Retina (tissue), 1 donor: ENCODE results near the gene CACNA2D3.

Source experiments
- DNase-seq: peaks from one replicate; pipeline ENCODE4 v3.0.0-alpha.2; 2016

Gene CACNA2D3

DNA sequence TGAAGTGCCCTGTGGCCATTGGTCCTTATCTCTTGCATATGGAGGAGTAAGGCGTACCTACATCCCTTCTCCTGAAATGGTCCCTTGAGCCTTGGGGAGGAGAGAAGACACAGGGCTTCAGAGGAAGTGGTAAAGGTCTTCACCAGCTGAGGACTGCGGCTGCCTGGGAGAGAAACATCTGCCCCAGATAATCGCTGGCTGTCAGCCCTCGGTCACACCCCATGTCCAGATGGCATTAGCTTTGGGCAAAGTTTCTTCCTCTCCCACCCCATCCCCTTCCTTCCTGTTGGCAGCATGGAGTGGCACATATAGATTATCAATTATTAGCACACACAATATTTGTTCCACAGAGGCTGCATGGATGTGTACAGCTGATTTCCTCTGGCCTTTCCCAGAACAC is 743.9 kb downstream of the CACNA2D3 start:
- DNase-seq: no peak

DNA sequence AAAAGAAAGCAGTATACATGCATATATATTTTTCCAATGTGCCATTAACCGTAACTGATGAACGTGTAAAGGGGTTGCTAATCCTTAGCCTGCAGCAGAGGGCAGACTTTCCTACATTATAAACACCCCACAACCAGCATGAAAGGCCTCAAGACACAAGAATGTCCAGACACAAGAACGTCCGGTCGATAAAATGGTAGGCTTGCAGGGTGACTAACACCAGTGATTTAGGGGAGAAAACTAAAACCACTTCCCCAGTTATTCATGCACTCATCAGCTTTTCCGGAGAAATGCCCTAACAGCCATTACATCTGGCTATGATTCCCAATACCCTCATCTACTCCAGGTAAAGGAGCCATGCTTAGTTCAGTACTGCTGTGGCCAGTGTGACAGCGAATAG is 748.1 kb downstream of the CACNA2D3 start:
- peak; percentile 40 for DNase-seq

- no peak for DNase-seq
Observed at GRCh38 chr3:54871867-54872266, 749.5 kb downstream of the CACNA2D3 start.

DNA sequence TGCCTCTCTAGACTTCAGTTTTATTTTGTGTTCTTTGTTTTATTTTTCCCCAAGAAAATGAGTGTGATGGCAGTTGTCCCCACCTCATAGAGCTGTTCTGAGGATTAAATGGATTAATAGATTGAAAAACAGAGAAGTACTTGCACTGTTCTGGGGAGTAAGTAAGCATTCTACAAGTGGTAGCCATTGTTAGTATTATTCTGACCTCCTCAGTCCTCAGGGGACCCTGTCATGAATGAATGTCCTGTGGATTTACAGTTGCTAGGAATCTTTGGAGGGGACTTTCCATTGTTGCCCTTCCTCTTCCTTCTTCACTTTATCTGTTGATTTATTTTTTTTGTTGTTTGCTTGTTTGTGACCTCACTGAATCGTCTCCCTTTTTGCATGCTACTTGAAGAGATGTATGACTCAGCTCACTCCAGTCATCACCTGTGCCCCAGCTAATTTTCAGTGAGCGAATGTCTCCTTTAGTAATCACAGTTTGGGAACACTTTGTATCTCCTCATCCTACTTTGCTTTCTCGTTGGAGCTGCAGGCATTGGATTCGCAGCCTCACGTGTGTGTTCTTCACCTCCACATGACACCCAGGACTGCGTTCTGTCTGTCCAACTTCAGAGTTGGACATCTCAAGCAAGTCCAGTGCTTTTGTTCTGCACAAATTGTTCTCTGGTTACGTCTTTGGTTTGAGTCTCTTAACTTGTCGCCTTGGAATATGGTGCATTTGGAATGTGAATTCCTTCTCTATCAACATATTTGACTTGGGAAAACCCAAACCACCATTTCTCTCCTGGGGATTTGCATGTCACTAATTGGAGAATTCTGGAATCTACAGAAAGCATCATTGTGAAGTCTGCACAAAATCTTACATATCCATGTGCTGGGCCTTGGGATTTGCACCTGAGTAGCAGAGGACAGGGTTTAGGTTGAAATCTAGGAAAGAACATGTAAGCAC is 751.0 kb downstream of the CACNA2D3 start:
- DNase-seq: no peak

DNA sequence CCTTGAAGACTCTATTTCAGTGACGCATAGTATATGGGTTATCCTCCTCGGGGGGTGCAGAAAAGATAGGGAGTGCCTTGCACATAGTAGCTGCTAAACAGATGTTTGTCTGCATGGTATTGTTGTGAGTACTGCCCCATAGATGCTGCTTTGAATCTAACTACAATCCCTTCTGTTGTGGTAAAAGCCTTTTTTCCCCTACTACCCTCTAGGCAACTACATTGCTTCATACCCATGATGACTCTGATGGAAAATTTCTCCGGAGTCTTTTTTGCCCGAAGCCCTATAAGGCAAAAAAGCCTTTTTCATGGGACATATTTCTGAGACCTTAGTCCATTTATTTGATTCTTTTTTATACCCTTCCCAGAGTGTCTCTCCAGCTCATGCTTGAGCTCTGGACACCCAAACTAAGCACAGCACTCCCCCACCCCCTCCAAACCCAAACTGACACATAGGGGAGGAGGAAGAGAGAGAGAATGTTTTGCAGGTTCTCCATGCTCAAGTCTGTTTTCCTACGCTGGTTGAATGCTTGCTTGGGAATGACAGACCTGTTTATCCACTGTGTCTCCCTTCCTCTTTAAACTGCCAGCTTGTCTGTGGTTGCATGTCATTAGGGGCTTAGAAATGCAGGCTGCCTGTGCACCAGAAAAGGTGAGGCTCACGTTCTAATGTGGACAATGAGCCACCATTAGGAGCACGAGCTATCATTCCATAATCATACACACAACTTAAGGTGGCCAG is 752.6 kb downstream of the CACNA2D3 start:
- DNase-seq: no peak

GRCh38 chr3:54875596-54876268 is 753.4 kb downstream of the CACNA2D3 start:
- no peak for DNase-seq

DNA sequence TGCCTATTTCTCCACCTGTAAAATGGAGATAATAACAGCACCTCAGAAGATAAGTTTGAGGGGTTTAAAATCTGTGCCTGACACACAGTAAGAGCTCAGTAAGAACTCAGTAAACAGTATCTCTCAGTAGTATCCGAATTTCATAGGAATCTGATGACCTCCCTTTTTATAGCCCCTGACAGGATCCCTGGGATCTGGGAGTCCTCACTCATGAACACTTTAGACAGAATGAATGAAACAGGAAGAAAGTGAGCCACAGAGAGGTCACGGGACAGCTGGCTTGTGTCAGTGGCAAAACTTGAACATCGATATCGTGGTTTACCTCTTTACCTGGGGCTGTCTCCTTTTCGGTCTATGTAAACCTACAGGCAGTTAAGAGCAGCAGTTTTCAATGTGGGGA is 754.3 kb downstream of the CACNA2D3 start:
- DNase-seq: no peak

GRCh38 chr3:54877730-54878129 is 755.4 kb downstream of the CACNA2D3 start:
- no peak for DNase-seq

GRCh38 chr3:54878145-54878544 is 755.8 kb downstream of the CACNA2D3 start:
- peak; percentile 28 for DNase-seq

DNA sequence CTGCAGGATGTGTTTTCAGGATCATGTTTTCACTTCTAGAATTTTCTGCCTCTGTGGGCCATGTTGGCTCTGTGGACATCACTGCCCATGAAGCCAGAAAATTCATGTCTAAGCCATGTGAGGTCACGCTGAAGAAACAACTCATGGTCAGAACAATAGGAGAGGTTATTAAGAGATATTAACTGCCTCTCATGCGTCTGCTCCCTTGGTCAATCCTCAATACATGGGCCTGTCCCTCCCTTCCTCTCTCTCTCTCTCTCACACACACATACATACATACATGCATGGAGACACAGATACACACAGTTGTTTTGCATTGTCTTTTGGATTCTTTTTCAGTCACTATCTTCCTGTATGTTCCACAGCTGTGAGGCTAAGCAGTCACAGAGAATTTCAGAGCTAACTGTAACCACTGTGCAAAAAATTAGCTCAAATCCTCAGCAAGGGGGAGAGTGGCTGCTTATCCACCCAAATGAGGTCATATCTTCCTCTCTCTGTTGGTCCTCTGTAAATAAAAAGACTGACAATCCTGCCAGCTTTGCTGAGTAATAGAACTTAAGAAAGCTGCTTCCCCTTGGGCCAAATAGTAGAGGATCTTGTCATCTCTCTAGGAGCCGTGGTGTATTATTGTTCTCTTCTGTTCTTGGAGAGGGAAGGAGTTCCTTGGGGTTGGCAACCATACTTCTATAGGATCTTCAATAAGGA is 759.9 kb downstream of the CACNA2D3 start:
- no peak for DNase-seq

DNA sequence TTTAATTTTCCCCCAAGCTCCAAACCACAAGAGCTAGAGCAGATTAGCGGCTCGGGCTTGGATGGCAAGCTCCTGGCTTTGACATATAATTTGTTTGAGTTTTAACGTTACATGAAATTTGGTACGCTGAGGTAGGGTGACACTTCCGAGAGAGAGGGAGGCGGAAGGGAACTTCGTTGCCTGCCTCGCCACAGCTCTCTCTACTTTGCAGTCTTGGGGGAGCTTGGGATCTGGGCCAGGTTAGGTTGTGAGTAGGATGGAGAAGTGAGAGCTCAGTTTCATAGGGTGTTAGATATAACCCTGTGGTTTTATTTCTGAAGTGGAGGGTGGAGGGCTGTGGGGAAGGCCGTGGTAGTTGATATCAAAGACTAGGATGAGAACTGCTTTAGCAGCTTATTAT is 765.8 kb downstream of the CACNA2D3 start:
- DNase-seq: no peak

DNA sequence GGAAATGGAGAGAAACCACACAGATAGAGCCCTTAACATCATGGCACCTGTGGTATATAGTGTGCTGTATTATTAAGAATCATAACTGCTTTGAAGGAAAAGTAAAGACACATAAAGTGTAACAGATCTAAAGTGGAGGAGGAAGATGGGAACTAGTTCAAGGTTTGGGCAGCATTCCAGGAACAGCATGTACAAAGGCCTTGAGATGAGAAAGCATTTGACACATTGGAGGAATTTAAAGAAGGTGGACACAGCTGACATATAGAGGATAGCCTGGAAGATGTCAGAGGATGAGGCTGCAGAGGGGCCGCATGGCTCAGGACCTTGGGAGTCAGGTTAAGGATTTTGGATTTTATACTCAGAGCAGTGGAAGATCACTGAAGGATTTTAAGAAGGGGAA is 766.5 kb downstream of the CACNA2D3 start:
- DNase-seq: no peak

DNA sequence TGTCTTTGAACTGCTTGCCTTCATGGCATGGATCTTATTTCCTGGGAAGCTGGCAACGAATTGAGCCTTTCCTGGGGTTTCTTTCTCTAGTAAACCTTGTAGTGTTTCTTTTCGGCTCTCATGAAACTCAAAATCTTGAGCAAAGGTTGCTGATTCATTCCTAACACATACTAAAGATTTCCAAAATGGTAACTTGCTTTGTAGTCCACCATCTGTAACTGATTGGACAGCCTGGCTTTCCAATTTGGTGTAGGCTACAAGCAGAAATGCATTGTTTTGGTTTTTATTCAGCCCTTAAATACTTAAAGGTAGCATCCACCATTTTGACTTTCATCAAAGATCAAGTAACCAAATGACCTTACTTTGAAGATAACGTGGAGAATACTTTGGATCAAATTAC is 767.4 kb downstream of the CACNA2D3 start:
- DNase-seq: no peak

DNA sequence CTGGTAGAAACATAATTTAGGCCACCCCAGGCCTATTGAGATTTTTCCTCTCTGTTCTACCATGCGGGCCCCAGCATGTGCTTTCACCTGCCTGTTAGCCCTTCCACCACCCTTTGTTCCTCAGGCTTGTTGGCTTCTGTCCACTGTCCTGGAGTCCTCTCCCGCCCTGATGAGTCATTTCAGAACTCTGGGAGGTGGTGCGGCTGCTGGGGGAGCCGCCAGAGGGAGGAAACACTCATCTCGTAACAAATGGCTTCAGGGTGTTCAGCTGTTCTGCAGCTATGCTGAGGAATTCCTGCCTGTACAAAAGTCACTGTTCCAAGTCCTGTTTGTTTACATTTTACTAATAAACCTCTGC is 769.2 kb downstream of the CACNA2D3 start:
- no peak for DNase-seq

DNA sequence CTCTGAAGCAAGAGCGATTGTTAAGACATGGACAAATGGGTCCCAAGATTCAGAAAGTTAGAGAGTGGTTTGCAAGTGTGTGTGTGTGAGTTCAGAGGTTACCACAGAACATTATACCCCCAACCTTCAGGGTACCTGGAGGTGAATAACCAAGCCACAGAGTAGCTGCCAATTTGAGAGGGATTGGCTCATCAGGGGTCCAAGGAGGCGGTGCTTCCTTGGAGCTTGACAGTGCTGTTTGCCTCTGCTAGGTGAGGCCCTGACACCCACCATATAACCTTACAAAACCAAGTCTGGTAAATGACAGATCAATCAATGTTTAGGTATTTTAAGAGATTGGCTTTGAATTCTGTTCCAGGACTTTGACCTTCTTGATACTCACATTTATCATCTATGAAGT is 769.8 kb downstream of the CACNA2D3 start:
- no peak for DNase-seq

DNA sequence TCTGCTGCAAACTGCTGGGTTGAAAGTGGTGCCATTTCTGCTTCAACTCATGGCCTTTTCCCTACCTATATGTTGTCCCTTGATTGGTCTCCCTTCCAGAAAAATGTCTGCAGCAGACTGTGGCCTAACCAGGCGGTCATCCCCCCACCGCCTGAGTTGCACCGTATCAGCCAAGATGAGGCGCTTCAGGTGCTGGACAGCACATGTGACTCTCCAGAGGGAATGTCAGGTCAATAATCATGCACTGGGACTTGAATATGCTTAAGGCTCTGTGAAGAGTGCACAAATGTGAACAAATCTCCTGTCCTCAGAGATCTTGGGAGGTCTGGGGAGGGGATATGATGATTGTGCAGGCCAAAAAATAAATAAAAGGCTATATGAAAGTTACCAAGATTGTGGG is 773.3 kb downstream of the CACNA2D3 start:
- DNase-seq: no peak

DNA sequence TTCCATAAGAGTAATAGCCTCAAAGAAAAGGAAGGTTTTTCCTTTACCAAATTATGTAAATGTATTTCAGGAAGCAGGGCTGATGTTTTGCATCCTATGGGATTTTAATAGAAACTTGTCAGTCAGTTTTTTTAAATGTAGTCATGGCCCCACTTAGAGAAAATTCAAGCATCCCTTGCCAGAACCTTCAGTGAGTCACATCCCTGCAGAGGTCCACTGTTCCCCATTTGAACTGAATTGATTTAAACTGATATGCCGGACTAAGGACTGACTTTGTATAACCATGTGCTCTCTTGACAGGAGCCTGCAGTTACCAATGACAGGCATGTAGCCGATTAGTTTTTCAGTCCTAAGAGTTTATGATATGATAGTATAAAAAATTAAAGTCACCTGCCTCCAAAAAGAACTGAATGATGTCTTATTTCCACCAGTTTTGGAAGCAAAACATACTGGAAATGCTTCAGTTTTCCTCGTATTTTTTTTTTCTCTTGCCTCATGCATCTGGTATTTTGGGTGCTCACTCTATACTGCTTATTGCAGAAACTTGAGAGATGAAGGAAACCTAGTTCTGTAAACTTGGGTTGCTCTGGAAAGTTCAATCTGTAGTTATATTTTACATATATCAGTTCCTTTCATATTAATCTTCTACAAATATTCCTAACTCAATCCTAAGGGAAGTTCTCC is 774.8 kb downstream of the CACNA2D3 start:
- no peak for DNase-seq

DNA sequence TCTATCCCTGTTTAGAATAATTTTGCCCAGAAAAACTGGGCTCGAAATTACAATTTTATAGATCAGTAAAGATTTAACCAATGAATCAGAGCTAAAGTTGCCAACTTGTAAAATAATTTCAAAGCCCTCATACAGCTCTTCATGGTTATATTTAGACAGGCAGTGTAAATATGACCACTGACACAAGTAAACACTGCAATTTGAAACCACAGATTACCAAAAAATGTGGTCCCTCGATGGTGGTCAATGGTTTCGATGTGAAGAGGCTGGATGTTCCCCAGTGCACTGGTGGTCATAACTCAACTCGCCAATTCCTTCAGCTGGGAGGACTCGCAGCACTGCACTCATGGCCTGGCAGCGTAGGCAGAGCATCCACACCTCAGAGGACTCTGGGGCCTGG is 776.9 kb downstream of the CACNA2D3 start:
- DNase-seq: no peak

DNA sequence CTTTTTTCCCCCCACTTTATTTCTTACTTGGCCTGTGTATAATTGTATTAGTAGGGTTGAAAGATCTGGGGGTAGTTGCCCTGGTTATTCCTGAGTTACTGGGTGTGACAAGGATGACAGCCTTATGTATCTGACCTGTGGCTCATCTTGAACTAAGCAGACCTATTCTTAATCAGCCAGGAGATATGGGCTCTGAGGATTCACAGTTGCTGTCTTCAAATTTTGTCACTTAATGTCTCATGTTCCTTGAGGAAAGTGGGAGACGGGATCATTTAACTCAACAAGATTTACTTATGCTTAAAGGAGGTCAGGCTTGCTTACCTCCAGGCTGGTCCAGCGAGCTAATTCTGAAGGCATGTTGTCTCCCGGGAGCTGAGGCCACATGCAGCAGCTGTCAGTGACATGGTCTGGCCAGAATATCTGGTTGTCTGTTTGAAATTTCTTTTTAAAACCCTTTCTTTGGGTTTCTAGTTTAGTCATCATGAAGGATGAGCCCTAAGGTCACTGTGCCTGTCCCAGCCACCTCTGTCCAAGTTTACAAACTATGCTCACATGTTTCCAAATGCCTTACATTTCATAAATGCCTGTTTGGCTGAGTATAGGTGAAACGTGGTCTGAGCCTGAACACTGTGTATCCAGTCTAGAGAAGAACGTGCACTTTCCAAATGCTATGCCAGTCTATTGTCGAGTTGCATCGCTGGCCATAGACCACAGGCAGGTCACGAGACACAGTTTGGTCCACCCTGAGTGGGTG is 778.7 kb downstream of the CACNA2D3 start:
- DNase-seq: no peak

DNA sequence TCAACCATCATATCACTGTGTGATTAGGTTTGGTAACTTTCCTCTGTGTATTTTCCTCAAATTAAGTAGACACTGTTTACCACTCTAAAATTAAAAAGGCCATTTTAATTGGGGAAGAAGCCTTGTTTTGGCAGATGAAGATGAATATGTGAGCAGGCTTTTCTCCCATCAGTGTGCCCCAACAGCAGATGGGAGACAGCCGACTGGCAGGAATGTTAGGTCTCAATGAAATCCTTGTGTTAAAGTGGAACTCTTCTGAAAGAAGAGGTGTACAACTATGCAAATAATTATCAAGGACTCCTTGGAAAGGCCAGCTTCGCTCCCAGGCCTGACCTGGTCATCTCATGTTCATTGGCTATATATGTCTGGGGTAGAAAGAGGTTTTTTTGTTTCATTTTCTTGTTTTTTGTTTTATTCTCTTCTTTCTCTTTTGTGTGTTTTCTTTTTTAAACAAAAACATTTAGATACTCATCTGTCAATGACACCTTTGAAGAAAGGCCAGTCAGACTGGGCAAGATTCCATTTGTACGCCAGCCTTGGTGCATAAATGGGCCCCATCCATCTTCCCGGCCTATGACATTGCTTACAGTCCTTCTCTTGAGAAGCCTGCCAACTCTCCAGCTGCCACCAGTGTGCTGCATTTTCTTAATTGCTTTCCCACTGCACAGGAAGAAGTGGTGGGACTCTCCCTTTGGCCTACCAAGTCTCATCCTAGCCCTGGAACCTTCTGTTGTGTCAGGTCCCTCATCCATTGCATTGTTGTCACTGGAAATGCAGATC is 779.7 kb downstream of the CACNA2D3 start:
- DNase-seq: no peak
